ENCODE measurements around the gene SURF6.

The SURF6 gene

GRCh38 chr9:133294257-133294656 is 41.7 kb downstream of the SURF6 start:
- no peak for TF ChIP-seq CTCF (IDR thresholded peaks at IDR 0.05; ENCODE audit: poor library complexity, severe bottlenecking)
- no peaks in the 10 kb centered on the region for H3K4me1 ChIP-seq (ENCODE audit: insufficient read depth, poor library complexity, severe bottlenecking)
- peaks cover 40% of the 10 kb centered on the region for H3K27me3 ChIP-seq (ENCODE audit: insufficient read depth, poor library complexity, severe bottlenecking)
- no peaks in the 10 kb centered on the region for H3K36me3 ChIP-seq (ENCODE audit: low read depth)
- no peak overlapping the region for H3K27ac ChIP-seq (ENCODE audit: poor library complexity, severe bottlenecking)
- H3K9me3 ChIP-seq (ENCODE audit: severe bottlenecking) = no peaks in the 10 kb centered on the region
- ATAC-seq (ENCODE audit: low read depth) (no peak), DNase-seq (ENCODE audit: low spot score) (no peak)
- H3K4me3 ChIP-seq (ENCODE audit: severe bottlenecking) = no peak overlapping the region

GRCh38 chr9:133290751-133291302 is 45.2 kb downstream of the SURF6 start:
- H3K4me1 ChIP-seq (ENCODE audit: insufficient read depth, poor library complexity, severe bottlenecking) = no peaks in the 10 kb centered on the region
- no peak overlapping the region for H3K27ac ChIP-seq (ENCODE audit: poor library complexity, severe bottlenecking)
- ATAC-seq (ENCODE audit: low read depth) (no peak), DNase-seq (ENCODE audit: low spot score) (no peak)
- no peak for TF ChIP-seq CTCF (IDR thresholded peaks at IDR 0.05; ENCODE audit: poor library complexity, severe bottlenecking)
- no peak overlapping the region for H3K4me3 ChIP-seq (ENCODE audit: severe bottlenecking)
- H3K36me3 ChIP-seq (ENCODE audit: low read depth) = no peaks in the 10 kb centered on the region
- H3K27me3 ChIP-seq (ENCODE audit: insufficient read depth, poor library complexity, severe bottlenecking) = peaks cover 18% of the 10 kb centered on the region
- no peaks in the 10 kb centered on the region for H3K9me3 ChIP-seq (ENCODE audit: severe bottlenecking)

GRCh38 chr9:133286523-133286922 is 49.5 kb downstream of the SURF6 start:
- Histone ChIP-seq H3K4me3 (ENCODE audit: severe bottlenecking) (no peak overlapping the region), H3K27me3 (ENCODE audit: insufficient read depth, poor library complexity, severe bottlenecking) (peaks cover 7% of the 10 kb centered on the region), H3K9me3 (ENCODE audit: severe bottlenecking) (no peaks in the 10 kb centered on the region), H3K27ac (ENCODE audit: poor library complexity, severe bottlenecking) (no peak overlapping the region), H3K4me1 (ENCODE audit: insufficient read depth, poor library complexity, severe bottlenecking) (no peaks in the 10 kb centered on the region), H3K36me3 (ENCODE audit: low read depth) (no peaks in the 10 kb centered on the region)
- no peak for TF ChIP-seq CTCF (IDR thresholded peaks at IDR 0.05; ENCODE audit: poor library complexity, severe bottlenecking)
- ATAC-seq (ENCODE audit: low read depth) (no peak), DNase-seq (ENCODE audit: low spot score) (no peak)

GRCh38 chr9:133285252-133285775 is 50.7 kb downstream of the SURF6 start:
- no peak for ATAC-seq (ENCODE audit: low read depth)

More at GRCh38 chr9:133285252-133285775, 50.7 kb downstream of the SURF6 start:
- TF ChIP-seq CTCF (IDR thresholded peaks at IDR 0.05; ENCODE audit: poor library complexity, severe bottlenecking) = no peak
- no peak for DNase-seq (ENCODE audit: low spot score)
- H3K9me3 ChIP-seq (ENCODE audit: severe bottlenecking) = no peaks in the 10 kb centered on the region
- no peak overlapping the region for H3K27ac ChIP-seq (ENCODE audit: poor library complexity, severe bottlenecking)
- H3K4me1 ChIP-seq (ENCODE audit: insufficient read depth, poor library complexity, severe bottlenecking) = no peaks in the 10 kb centered on the region
- H3K4me3 ChIP-seq (ENCODE audit: severe bottlenecking) = no peak overlapping the region
- H3K27me3 ChIP-seq (ENCODE audit: insufficient read depth, poor library complexity, severe bottlenecking) = peaks cover 5% of the 10 kb centered on the region
- no peaks in the 10 kb centered on the region for H3K36me3 ChIP-seq (ENCODE audit: low read depth)
